COLO829 (cell line): Measurements from ENCODE around the gene ZNF133.
"Not testable (repeated sequence)": the region's sequence is repeated elsewhere in the genome, so short reads cannot be mapped to it uniquely, and the experiment has no call there.

Experiments
- DNase-seq: peaks from one replicate; pipeline ENCODE4 v3.0.0; 2012; ENCODE audit warnings: low spot score

The ZNF133 gene

DNA sequence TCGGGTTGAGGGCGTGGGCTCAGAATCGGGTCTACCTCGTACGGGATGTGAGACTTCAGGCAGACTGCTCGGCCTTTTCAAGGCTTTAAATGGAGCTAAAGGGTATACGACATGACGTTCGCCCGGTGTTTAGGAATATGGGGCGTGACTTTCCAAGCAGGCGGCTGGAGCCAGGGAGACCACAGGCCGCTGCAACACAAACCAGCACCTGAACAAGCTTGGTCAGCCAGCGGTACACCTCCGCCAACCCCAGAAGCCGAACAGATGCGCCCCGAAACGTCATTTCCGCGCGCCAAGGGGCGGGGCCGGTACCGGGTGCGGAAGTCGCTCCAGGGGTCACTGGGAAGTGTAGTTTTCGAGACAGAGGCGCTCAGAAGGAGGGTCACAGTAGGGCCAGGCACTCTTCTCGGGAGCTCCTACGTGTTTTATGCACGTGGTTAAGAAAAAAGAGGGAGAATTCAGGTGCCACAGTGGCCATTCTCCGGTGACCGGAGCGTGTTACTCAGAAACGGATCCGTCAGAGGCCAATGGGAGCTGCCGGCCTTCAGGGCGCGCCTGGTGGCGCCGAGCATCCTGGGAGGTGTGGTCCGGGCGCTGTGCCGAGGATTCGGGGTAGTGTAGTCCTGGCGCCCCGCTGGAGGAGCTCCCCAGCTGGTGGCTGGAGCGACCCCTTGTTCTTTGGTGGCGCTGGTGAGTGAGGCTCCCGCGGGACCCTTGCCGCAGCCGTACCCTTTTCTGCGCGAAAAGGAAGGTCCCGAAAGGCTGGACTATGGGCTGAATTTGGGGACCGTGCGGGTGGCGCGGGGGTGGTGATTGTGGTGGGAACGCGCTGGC, at the start of gene ZNF133:
Gene ZNF133, plus strand, starts transcription at position 613 of the 834 bp plus-strand sequence. CDS start 17,160 bp downstream, outside the sequence.
- peak; percentile 94 for DNase-seq

DNA sequence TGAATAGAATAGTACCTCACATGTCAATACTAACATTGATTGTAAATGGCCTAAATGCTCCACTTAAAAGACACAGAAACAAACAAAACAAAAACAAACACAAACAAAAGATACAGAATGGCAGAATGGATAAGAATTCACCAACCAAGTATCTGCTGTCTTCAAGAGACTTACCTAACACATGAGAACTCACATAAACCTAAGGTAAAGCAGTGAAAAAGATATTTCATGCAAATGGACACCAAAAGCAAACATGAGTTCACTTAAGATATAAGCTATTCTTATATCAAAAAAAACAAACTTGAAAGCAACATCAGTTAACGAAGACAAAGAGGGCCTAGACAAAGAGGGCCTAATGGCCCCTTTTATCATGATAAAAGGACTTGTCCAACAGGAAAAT, 47.3 kb upstream of the ZNF133 start:
- no peak for DNase-seq

DNA sequence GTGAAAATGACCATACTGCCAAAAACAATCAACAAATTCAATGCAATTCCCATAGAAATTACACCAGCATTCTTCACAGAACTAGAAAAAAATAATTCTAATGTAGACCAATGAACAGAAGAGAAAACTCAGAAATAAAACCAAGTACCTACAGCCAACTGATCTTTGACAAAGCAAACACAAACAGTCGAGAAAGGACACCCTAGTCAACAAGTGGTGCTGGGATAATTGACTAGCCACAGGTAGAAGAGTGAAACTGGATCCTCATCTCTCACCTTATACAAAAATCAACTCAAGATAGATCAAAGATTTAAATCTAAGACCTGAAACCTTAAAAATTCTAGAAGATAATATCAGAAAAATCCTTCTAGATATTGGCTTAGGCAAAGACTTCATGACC, 44.5 kb upstream of the ZNF133 start:
- DNase-seq = no peak

DNA sequence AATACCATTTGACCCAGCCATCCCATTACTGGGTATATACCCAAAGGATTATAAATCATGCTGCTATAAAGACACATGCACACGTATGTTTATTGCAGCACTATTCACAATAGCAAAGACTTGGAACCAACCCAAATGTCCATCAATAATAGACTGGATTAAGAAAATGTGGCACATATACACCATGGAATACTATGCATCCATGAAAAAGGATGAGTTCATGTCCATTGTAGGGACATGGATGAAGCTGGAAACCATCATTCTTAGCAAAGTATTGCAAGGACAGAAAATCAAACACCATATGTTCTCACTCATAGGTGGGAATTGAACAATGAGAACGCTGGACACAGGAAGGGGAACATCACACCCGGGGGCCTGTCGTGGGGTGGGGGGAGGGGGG, 39.8 kb upstream of the ZNF133 start:
- DNase-seq = not testable (repeated sequence)

DNA sequence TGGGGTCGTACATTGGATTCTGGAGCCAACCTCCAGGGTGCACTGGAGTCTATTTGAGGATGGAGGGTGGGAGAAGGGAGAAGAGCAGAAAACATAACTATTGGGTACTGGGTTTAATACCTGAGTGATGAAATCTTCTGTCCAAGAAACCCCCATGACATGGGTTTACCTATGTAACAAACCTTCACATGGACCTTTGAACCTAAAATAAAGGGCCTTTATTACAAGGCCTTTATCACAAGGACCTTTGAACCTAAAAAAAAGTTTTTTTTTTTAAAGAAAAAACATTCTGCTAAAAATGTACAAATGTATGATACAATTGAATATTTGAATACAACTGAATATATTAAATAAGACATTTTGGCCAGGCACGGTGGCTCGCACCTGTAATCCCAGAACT, 38.1 kb upstream of the ZNF133 start:
- no peak for DNase-seq

DNA sequence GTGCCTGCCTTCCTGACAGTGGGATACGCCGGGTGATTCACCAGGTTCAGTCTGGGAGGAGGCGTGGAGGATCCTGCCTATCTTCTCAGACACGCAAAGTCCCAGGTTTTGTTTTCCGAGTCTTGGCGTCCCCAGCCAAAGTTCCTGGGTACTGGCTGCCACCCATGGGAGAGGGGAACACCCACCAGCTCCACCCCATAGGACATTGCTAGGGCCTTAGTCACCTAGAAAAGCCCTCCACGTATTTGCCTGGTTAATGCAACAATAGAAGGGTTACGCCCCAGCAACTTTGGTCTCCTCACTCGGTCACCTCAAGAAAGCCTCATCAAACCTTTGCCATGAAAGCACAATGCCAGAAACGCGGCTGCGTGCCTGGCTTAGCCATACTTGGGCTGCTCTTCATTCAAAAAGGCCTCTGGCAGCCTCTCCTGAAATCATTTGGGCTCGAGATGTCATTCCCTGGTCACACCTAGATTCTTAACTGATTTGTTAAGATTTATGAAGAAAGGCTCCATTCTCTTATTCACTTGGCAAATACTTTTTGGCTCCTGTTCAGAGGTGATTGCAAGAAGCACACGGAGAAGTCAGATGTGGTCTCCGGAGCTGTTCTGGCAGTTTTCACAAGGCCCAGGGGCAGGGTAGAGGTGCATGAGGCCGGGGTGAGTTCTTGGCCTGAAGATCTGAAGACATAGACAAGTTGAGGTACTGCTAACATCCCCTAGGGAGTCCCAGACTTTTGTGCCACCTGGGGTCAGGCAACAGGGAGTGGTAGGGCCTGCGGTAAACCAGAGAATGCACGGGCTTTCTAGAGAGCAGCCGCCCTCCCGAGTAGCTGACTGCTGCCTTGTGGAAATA, 35.5 kb upstream of the ZNF133 start:
- no peak for DNase-seq

DNA sequence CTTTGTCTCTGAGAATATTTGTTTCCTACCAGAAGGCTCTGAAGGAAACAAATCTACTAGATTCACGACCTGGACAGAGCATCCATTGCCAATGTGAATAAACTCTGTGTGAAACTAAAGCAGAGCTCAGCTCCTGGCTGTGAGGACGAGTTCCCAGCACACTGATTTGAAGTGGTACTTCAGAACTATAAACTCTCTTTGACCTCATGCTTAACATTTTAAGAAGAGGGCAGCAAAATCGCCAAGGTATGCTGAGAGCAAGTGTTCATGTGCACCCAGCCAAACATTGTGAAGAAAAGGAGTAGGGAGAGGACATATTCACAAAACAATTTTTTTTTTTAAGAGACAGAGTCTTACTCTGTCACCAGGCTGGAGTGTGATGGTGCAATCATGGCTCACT, 33.7 kb upstream of the ZNF133 start:
- no peak for DNase-seq

DNA sequence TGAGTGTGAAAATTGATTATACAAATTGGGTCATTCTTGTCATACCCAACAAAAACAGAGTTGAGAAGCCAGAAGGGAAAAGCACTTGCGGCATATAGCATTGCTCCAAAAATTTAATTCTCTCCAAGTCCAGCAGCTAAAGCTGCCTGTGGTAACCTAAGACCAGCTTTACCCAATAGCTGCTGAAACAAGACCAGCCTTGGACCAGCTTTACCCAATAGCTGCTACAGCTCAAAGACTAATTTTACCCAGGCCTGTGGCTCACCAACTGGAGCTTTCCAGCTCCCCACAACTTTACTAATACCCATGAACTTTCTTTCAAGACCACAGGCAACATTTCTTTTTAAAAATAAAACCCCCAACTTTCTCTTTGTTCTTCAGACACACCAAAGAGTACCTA, 32.8 kb upstream of the ZNF133 start:
- no peak for DNase-seq

DNA sequence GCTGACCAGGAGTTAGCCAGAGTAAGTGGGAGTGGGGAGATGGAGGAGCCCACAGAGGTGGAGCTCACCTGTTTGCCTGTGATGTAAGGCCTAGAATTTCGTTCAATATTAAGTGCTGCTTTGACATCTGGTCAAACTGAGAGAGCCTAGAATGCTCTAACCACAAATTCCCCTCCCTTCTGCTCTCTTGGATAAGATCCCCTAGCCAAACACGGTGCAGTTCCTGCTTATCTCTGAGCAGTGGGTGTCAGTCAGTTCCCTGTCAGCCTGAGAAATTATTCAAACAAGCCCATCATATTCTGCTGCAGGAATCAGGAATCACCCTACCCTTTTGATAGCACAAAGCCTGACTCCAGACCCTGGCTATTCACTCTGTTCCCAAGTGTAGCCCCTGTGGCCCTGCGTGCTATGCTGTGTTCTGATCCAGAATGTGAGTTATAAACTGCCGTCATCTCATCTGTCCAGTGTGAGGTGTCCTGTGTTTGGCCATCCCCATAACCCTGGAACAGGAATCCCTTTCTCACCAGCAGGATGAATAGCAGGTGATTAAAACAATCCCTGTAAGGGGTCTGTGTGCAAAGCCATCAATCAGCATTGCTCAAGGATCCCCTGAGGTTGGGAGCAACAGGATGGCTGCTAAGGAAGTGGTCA, 31.8 kb upstream of the ZNF133 start:
- DNase-seq = no peak

DNA sequence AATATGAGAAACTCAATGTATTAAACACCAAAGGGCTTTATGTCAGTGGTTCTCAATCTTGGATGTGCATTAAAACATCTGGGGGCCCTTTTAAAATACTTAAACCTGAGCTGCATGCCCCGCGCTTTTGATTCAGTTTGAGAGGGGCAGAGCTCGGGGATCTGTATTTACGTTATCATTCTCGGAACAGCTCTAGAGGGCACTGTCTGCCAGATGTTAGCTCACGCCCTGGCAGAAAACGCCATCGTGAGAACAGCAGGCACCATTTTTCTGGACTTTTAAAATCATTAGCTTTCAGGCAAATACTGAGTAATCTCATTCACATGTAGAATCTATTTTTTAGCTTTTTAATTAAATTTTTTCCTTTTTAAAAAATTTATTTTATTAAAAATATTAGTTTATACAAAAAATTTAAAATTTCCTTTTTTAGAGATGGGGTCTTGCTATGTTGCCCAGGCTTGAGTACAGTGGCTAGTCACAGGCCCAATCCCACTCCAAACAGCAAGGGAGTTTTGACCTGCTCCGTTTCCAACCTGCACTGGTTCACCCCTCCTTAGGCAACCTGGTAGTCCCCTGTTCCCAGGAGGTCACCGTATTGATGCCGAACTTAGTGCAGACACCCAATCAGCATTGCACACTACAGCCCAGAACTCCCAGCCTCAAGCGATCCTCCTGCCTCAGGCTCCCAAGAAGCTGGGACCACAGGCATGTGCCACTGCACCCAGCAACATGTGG, 30.0 kb upstream of the ZNF133 start:
- no peak for DNase-seq

DNA sequence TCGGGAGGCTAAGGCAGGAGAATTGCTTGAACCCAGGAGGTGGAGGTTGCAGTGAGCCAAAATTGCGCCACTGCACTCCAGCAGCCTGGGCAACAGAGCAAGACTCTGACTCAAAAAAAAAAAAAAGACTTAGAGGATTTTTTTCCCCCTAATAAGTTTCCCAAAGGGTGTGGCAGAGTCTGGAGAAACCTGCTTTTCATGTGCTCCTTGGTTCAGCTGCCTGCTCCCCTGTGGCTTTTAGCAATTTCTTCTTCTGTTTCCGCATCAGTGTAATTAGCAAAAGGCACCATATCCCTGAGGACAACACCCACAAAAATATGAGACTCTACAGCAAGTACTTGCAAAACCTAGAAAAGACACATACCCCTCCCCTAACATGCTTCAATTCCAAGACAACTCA, 28.6 kb upstream of the ZNF133 start:
- no peak for DNase-seq

DNA sequence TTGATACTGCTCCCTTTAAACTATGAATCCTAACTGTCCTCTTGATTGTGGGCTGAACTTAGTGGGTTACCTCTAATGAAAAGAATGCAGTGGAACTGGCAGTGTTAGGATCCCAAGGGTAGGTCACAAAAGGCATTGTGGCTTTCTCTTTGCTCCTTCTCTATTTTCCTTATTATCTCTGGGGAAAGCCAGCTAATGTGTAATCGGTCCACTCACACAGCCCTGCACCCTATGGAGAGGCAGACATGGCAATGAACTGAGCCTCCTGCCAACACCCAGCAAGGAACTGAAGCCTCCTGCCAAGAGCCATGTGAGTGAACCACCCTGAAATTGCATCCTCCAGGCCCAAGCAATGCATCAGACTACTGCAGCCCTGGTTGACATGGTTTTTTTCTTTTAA, 24.6 kb upstream of the ZNF133 start:
- DNase-seq = no peak

DNA sequence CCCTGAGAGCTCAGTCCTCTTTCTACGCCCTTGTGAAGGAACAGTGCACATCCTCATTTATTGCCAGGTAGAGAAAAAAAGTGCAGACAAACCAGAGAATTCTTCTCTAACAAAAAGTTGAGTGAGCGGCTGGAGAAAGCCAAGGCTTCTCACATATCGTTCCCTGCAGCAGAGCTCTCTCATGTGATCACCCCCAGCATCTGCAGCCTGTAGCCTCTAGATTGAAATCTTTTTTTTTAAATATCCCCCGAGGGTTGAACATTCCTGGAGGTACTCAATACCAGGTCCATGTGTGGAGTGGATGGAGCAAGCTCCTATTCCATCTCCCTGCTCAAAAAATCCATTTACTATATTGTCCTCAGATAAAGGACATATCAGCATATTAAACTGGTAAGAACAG, 22.9 kb upstream of the ZNF133 start:
- DNase-seq = no peak

DNA sequence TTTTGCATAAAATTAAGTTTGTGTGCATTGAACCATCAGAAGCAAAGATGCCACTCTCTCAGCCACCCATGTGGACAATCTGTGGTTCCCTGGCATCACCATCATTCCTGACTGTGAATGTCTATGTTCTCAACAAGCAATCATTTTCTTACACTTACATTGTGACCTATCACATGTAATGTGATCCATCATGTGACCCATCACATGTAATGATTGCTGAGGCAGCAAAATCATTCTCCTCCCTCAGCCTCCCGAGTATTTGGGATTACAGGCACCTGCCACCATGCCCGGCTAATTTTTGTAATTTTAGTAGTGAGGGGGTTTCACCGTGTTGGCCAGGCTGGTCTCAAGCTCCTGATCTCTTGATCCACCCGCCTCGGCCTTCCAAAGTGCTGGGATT, 22.0 kb upstream of the ZNF133 start:
- no peak for DNase-seq

DNA sequence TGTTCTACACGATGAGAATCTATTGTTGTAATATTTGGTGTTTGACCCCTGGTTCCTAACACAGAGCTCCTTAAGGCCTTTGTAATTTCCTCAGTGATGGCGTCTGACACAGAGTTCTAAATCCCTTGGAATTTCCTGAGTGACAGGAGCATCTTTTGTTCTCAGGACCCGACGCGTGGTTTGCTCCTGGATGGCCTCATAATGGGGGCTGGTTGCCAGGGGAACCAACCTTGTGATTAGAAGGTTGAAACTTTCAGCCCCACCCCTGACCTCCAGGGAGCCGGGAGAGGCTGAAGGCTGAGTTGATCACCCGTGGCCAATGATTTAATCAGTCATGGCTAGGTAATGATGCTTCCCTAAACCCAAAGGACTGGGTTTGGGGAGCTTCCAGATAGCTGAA, 20.5 kb upstream of the ZNF133 start:
- no peak for DNase-seq

DNA sequence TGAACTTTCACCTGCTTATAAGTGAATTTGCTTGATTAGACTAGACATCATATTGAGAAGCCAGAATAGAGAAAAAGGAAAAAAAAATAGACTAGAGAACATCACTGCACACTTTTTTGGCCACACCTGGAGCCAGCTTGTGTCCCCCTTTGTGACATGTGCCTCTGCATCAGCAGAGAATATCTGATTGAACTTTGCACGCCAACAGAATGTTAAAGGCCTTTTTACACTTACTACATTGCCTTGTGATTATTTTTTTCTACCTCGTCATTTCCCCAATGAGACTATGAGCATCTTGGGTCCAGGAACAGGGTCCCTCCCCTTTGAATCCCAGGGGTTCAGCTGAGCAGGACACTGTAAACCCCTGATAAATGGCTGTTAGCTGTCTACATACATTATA, 17.2 kb upstream of the ZNF133 start:
- DNase-seq = no peak

DNA sequence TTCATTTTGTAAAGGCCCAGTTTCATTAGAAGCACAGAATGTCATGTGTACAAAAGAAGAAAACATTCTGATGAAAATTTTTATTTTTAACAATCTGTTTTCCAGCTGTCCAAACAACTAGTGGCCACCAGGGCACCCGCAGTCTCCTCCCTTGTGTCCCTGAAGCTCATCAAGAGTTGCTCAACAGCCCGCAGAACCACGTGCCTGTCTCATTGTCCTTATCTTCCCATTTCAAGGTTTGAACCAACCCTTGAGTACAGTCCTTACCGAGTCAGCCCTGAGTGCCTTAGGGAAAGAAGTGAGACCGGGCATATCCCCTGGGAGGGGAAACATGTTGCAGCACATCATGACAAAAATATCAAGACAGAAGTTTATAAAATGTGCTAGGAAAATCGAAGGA, 15.9 kb upstream of the ZNF133 start:
- no peak for DNase-seq

DNA sequence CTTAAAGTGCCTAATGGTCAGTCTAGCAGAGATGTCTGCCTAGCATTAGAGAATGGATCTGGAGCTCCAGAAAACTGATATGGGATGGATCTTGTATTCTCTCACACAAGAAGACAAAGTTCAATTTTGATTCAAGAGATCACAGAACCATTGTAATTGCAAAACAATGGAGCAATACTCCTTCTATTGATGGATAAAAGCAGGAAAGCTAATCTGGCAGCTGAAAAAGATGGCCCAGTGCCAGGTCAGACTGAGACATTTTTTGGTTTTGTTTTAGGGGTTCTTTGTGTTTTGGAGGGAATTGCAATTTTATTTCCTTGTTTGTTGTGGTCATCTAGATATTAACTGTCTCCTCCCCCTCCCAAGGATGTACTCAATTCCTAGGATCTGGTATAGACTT, 14.6 kb upstream of the ZNF133 start:
- no peak for DNase-seq

DNA sequence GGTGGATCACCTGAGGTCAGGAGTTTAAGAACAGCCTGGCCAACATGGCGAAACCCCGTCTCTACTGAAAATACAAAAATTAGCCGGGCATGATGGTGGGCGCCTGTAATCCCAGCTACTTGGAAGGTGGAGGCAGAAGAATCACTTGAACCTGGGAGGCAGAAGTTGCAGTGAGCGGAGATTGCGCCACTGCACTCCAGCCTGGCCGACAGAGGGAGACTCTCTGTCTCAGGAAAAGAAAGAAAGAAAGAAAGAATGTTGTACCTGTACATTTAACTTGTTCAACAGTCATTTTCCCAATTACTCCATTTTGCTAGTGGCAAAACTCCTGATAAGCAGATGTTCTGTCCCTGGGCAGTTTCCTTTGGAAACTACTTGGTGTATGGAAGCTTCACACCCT, 12.4 kb upstream of the ZNF133 start:
- not testable (repeated sequence) for DNase-seq

DNA sequence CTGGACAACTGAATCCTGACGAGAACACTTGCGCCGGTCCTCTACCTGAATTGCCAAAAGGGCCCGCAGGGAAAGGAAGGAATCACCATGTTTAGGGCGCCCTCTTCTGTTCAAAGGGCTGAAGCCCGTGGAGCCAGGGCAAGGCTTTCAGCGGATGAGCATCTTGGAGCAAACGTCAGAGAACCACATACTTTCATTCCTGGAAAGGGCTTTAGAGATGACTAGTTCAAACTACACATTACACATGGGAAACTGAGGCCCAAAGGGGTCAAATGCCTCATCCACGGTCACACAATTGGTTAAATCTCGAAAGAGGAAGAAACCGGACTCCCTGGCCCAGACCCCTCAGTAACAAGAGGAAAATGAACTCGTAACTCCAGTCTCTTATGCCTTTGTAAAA, 11.5 kb upstream of the ZNF133 start:
- DNase-seq = peak; percentile 77

DNA sequence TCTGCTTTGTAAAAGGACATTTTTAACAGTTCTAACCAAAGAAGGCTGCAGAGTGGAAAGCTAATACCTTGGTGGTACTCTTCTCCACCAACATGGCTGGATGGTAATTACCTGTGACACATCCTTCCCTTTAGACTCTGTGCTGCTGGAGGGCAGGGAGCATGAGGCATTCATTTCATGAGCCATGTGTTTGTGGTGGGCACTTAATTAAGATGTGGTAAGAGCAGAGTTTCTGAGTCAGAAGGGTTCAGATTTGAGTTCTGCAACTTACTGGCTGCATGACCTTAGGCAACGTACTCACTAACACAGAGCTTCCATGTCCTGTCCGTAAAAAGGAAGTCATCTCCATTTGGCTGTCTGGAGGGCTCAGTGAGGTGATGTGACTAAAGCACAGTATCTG, 9.1 kb upstream of the ZNF133 start:
- DNase-seq = no peak
